GM10847 (cell line): Measurements from ENCODE around the gene LPP.

ENCODE experiments used
- POLR2A ChIP-seq: IDR thresholded peaks from 2 replicates; pipeline ENCODE4 v1.6.1; 2011; ENCODE audit not compliant: insufficient read length; ENCODE audit errors: extremely low read depth

The LPP gene

GRCh38 chr3:188534633-188535032, 380.7 kb downstream of the LPP start:
- TF ChIP-seq POLR2A, result no peak

- no peak for TF ChIP-seq POLR2A
These were observed 383.6 kb downstream of the LPP start for GRCh38 chr3:188537606-188538005.

- TF ChIP-seq POLR2A, result no peak
These were observed 385.1 kb downstream of the LPP start for GRCh38 chr3:188539037-188539436.

GRCh38 chr3:188539631-188540194, 385.8 kb downstream of the LPP start:
- TF ChIP-seq POLR2A, result no peak

GRCh38 chr3:188542196-188542595, 388.2 kb downstream of the LPP start:
- no peak for TF ChIP-seq POLR2A

GRCh38 chr3:188544012-188544411, 390.1 kb downstream of the LPP start:
- TF ChIP-seq POLR2A, result no peak

- TF ChIP-seq POLR2A, result no peak
These were observed 393.1 kb downstream of the LPP start for GRCh38 chr3:188546835-188547670.

GRCh38 chr3:188553569-188553968, 399.6 kb downstream of the LPP start:
- TF ChIP-seq POLR2A, result no peak

GRCh38 chr3:188554404-188554803, 400.4 kb downstream of the LPP start:
- no peak for TF ChIP-seq POLR2A

- TF ChIP-seq POLR2A, result no peak
These were observed 403.3 kb downstream of the LPP start for GRCh38 chr3:188557235-188557634.

- TF ChIP-seq POLR2A, result no peak
These were observed 404.6 kb downstream of the LPP start for GRCh38 chr3:188558343-188559071.

- no peak for TF ChIP-seq POLR2A
These were observed 405.1 kb downstream of the LPP start for GRCh38 chr3:188559072-188559429.

GRCh38 chr3:188559856-188560255, 405.9 kb downstream of the LPP start:
- no peak for TF ChIP-seq POLR2A

- TF ChIP-seq POLR2A, result no peak
These were observed 408.2 kb downstream of the LPP start for GRCh38 chr3:188562144-188562543.

- no peak for TF ChIP-seq POLR2A
These were observed 413.7 kb downstream of the LPP start for GRCh38 chr3:188567478-188568195.
